Endothelial cell (in vitro differentiated cells): ENCODE results near the gene PRELP. TPM values are rescaled to one million over a fixed set of nuclear protein-coding genes. Genes with fewer than 3 reads are reported as not detected.

ENCODE experiments used
- DNase-seq: peaks from one replicate; pipeline ENCODE4 v3.0.0; 2021; ENCODE audit warnings: low spot score
- H3K27ac Mint-ChIP-seq: one replicate; pipeline ENCODE4 v1.8.0; 2021; ENCODE audit warnings: mixed read lengths, inconsistent platforms; ENCODE audit not compliant: unreplicated experiment
- H3K27me3 Mint-ChIP-seq: one replicate; pipeline ENCODE4 v1.8.0; 2021; ENCODE audit warnings: mild to moderate bottlenecking, moderate library complexity, mixed read lengths, inconsistent platforms; ENCODE audit not compliant: unreplicated experiment
- H3K36me3 Mint-ChIP-seq: one replicate; pipeline ENCODE4 v1.8.0; 2021; ENCODE audit warnings: mild to moderate bottlenecking, low read depth, mixed read lengths, inconsistent platforms; ENCODE audit not compliant: unreplicated experiment
- H3K4me1 Mint-ChIP-seq: one replicate; pipeline ENCODE4 v1.8.0; 2021; ENCODE audit warnings: mild to moderate bottlenecking, mixed read lengths, inconsistent platforms; ENCODE audit not compliant: unreplicated experiment
- H3K4me3 Mint-ChIP-seq: one replicate; pipeline ENCODE4 v1.8.0; 2021; ENCODE audit warnings: mild to moderate bottlenecking, mixed read lengths, inconsistent platforms; ENCODE audit not compliant: unreplicated experiment
- H3K9me3 Mint-ChIP-seq: one replicate; pipeline ENCODE4 v1.8.0; 2021; ENCODE audit warnings: mixed read lengths, inconsistent platforms; ENCODE audit not compliant: unreplicated experiment
- total RNA-seq: library from RNA; stranded (reverse); fragmentation: NEBNext Ultra II Directional; extraction: Animal tissue kit (Norgen Biotek cat#: 25700); gene quantifications from one replicate; pipeline ENCODE4 v1.2.1, GENCODE V29; 2021; ENCODE audit not compliant: unreplicated experiment
- TF ChIP-seq, protein P1 (sequence below): fragments of 200-600 bp; sonication (generic); IDR thresholded peaks from one replicate; pipeline ENCODE4 v1.5.0; 2021; ENCODE audit warnings: antibody characterized with exemption; ENCODE audit not compliant: unreplicated experiment

PRELP gene
- total RNA-seq, 1 donor from 2014 or later: 0.13 TPM

DNA sequence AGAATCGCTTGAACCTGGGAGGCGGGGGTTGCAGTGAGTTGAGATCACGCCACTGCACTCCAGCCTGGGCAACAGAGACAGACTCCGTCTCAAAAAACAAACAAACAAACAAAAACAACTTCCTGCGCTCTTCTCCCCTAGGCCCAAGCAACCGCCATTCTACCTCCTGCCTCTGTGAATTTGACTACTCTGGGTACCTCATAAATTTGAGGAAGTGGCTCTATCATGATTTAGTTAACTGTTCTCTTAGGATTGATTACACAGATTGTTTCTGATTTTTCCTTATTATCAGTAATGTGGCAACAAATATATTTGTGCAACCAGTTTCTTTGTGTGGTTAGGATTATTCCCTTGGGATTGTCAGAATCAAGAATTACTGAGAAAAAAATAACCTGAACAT lies 48.1 kb downstream of the PRELP start:
- H3K36me3 Mint-ChIP-seq: peaks cover 4% of the 10 kb centered on the region

DNA sequence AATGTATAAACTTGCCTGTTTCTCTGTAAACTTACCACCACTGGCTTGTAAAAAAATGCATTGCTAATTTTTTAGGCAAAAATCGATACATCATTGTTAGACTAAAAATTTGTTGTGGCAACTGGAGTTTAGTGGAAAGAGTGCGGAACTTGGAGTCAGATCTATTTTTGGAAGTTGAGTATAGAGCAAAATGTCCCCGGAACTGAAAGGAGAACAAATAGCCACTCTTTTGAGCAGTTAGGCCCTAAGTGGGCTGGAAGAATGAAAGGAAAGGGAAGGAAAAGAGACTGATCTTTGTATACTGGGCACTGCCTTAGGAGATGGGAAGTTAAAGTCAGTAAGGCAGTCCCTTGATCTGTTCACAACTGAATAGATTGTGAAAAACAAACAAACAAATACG lies 48.5 kb downstream of the PRELP start:
- peaks cover 4% of the 10 kb centered on the region for H3K36me3 Mint-ChIP-seq

More for the DNA sequence above, 48.1 kb downstream of the PRELP start:
- no peak for DNase-seq
- Mint-ChIP-seq H3K9me3 (no peaks in the 10 kb centered on the region), H3K27ac (no peak overlapping the region), H3K4me3 (no peak overlapping the region), H3K4me1 (peaks cover 26% of the 10 kb centered on the region), H3K27me3 (peaks cover 5% of the 10 kb centered on the region)
- TF ChIP-seq, protein P1, sequence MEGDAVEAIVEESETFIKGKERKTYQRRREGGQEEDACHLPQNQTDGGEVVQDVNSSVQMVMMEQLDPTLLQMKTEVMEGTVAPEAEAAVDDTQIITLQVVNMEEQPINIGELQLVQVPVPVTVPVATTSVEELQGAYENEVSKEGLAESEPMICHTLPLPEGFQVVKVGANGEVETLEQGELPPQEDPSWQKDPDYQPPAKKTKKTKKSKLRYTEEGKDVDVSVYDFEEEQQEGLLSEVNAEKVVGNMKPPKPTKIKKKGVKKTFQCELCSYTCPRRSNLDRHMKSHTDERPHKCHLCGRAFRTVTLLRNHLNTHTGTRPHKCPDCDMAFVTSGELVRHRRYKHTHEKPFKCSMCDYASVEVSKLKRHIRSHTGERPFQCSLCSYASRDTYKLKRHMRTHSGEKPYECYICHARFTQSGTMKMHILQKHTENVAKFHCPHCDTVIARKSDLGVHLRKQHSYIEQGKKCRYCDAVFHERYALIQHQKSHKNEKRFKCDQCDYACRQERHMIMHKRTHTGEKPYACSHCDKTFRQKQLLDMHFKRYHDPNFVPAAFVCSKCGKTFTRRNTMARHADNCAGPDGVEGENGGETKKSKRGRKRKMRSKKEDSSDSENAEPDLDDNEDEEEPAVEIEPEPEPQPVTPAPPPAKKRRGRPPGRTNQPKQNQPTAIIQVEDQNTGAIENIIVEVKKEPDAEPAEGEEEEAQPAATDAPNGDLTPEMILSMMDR: no peak

DNA sequence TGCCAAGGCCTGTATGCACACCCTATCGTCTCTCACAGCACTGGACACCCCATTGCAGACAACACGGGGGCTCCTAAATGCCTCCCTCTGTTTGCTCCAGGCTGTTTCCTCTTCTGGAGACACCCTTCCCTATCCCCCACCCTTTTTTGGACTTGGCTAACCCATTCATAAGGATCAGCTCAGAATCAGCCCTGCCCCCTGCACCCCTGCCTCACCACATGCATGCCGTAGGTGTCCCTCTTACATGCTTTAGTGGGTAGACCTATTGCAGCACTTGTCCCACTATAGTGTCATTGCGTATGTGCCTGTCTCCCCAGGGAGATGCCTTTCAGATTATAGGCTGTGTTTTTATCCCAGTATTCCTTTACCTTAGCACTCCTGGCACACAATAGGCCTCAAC lies 49.2 kb downstream of the PRELP start:
- Mint-ChIP-seq H3K9me3 (no peaks in the 10 kb centered on the region), H3K27me3 (peaks cover 6% of the 10 kb centered on the region), H3K36me3 (peaks cover 4% of the 10 kb centered on the region), H3K4me1 (peaks cover 33% of the 10 kb centered on the region), H3K27ac (no peak overlapping the region), H3K4me3 (no peak overlapping the region)
- TF ChIP-seq, protein P1: no peak
- DNase-seq: no peak

More for the DNA sequence above, 48.5 kb downstream of the PRELP start:
- DNase-seq: no peak
- Mint-ChIP-seq H3K27me3 (peaks cover 6% of the 10 kb centered on the region), H3K4me3 (no peak overlapping the region), H3K9me3 (no peaks in the 10 kb centered on the region), H3K27ac (no peak overlapping the region), H3K4me1 (peaks cover 28% of the 10 kb centered on the region)
- TF ChIP-seq, protein P1: no peak

DNA sequence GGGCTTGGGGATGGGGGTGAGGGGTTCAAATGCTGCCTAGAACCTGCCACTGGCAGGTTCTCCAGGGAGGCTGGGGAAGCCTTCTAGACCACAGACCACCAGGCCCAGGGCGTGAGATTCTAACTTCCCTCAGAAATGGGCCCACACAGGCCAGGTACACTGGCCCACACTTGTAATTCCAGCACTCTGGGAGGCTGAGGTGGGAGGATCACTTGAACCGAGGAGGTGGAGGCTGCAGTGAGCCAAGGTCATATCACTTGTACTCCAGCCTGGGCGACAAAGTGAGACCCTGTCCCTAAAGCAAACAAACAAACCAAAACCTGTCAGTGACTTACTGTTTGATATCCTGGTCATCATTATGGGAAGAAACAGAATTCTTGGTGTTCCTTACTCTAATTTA lies 50.1 kb downstream of the PRELP start:
- DNase-seq: no peak

DNA sequence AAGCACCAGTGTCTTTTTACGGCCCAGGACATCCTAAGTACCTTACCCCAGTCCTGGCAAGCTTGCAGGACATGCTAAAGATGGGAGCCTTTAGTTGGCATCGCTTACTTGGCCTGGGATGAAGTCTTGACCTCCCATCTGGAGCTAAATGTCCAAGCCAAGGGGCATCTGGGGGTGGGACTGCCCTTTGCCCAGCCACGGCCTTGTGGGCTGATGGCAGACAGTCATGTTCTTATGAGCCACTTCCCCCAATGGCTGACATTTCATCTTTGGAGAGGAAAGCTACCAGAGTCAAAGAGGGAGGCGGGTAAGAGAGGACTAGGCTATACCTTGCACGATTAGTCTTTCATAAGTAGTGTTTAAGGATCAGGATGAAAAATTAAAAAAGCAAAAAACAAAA lies 50.5 kb downstream of the PRELP start:
- Mint-ChIP-seq H3K4me1 (peaks cover 40% of the 10 kb centered on the region), H3K27me3 (peaks cover 6% of the 10 kb centered on the region), H3K9me3 (no peaks in the 10 kb centered on the region), H3K4me3 (no peak overlapping the region), H3K36me3 (peaks cover 4% of the 10 kb centered on the region), H3K27ac (no peak overlapping the region)
- TF ChIP-seq, protein P1: no peak
- DNase-seq: no peak

More for the DNA sequence above, 50.1 kb downstream of the PRELP start:
- H3K4me3 Mint-ChIP-seq: no peak overlapping the region
- peaks cover 4% of the 10 kb centered on the region for H3K36me3 Mint-ChIP-seq
- H3K27ac Mint-ChIP-seq: no peak overlapping the region
- peaks cover 40% of the 10 kb centered on the region for H3K4me1 Mint-ChIP-seq
- peaks cover 6% of the 10 kb centered on the region for H3K27me3 Mint-ChIP-seq
- TF ChIP-seq, protein P1: no peak
- H3K9me3 Mint-ChIP-seq: no peaks in the 10 kb centered on the region
